ENCODE results near the gene ANKRD2.
A peak's percentile ranks its signal among the peaks of the same experiment; 100 is the strongest.

Gene ANKRD2

DNA sequence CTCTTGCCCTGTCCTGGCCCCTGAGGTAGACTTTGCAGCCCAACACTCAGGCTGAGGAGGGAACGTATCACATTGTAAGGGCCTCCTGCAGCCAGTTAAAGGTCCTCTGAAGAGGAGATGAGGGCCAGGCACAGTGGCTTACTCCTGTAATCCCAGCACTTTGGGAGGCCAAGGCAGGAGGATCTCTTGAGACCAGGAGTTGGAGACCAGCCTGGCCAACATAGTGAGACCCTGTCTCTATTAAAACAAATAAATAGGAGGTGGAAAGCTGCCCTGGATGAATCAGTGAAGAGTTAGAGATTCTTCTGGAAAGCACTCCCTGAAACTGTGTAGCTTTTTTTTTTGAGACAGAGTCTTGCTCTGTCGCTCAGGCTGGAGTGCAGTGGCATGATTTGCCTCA lies 14.6 kb downstream of the ANKRD2 start:
- ChIA-PET POLR2A (no interaction called here), CTCF (interaction anchor here (1.7 kb wide), 1 partner anchor 14 kb away, joined by 5 read pairs; the partner anchor contains the start of gene ANKRD2)
- Histone ChIP-seq H3K4me3 (ENCODE audit: low read depth, low read length) (no peak overlapping the region), H3K27ac (ENCODE audit: extremely low read depth, low read depth, low read length) (no peak overlapping the region), H3K4me1 (ENCODE audit: control insufficient read depth, insufficient read depth, low read length) (peaks cover 3% of the 10 kb centered on the region; the same call in 1 of the 2 replicates), H3K9me3 (ENCODE audit: control insufficient read depth, insufficient read depth, low read depth, low read length) (no peaks in the 10 kb centered on the region), H3K36me3 (ENCODE audit: control insufficient read depth in 2 of 2, insufficient read depth in 1 of 2, low read length in 2 of 2) (no peaks in the 10 kb centered on the region)
- TF ChIP-seq, protein P1, sequence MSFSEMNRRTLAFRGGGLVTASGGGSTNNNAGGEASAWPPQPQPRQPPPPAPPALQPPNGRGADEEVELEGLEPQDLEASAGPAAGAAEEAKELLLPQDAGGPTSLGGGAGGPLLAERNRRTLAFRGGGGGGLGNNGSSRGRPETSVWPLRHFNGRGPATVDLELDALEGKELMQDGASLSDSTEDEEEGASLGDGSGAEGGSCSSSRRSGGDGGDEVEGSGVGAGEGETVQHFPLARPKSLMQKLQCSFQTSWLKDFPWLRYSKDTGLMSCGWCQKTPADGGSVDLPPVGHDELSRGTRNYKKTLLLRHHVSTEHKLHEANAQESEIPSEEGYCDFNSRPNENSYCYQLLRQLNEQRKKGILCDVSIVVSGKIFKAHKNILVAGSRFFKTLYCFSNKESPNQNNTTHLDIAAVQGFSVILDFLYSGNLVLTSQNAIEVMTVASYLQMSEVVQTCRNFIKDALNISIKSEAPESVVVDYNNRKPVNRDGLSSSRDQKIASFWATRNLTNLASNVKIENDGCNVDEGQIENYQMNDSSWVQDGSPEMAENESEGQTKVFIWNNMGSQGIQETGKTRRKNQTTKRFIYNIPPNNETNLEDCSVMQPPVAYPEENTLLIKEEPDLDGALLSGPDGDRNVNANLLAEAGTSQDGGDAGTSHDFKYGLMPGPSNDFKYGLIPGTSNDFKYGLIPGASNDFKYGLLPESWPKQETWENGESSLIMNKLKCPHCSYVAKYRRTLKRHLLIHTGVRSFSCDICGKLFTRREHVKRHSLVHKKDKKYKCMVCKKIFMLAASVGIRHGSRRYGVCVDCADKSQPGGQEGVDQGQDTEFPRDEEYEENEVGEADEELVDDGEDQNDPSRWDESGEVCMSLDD (tag by site-specific recombination; IDR thresholded peaks at IDR 0.05), result no peak
- TF ChIP-seq ZNF658 (tag by site-specific recombination; IDR thresholded peaks at IDR 0.05), result no peak
- TF ChIP-seq ZNF621 (tag by site-specific recombination; IDR thresholded peaks at IDR 0.05), result no peak

DNA sequence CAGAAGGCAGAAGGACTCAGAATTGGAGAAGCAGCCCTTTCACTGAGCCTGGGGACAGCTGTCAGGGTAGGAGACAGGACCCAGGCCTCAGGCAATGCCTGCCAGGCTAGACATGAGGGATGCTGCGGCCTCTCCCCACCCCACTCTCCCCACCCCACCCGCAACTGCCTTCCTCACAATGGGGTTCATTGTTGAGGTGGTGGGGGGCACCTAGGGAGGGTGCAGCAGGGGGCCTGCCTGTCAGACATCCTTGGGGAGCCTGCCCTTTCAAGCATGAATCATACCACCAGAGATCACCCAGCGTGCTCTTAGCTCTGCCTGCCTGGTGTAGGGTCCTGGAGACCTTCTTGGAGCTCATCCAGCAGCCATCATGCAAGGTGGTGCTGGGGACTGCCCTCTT lies 16.9 kb downstream of the ANKRD2 start, which contains the start of gene C10orf62:
Gene C10orf62 (plus strand): TSS at position 243 of the 400 bp plus-strand sequence. CDS start 177 bp downstream, outside the sequence.
- H3K4me1 ChIP-seq (ENCODE audit: control insufficient read depth, insufficient read depth, low read length), result no peaks in the 10 kb centered on the region
- H3K4me3 ChIP-seq (ENCODE audit: low read depth, low read length), result no peak within 1 kb of the TSS
- H3K9me3 ChIP-seq (ENCODE audit: control insufficient read depth, insufficient read depth, low read depth, low read length), result no peaks in the 10 kb centered on the region
- POLR2A ChIA-PET, result no interaction called here
- no peak within 1 kb of the TSS for H3K27ac ChIP-seq (ENCODE audit: extremely low read depth, low read depth, low read length)
- peak; percentile 67 for TF ChIP-seq GLIS1 (tag by site-specific recombination; IDR thresholded peaks at IDR 0.05)
- TF ChIP-seq ZNF211 (tag by site-specific recombination; IDR thresholded peaks at IDR 0.05; ENCODE audit: low read depth), result no peak
- TF ChIP-seq ZNF155 (tag by site-specific recombination; IDR thresholded peaks at IDR 0.05), result no peak
- no peak for TF ChIP-seq ZFP3 (tag by site-specific recombination; IDR thresholded peaks at IDR 0.05; ENCODE audit: low read depth)
- peak; percentile 86 for TF ChIP-seq ZIC2 (tag by site-specific recombination; IDR thresholded peaks at IDR 0.05)
- no peak for TF ChIP-seq ZNF473 (tag by site-specific recombination; IDR thresholded peaks at IDR 0.05)
- TF ChIP-seq MEIS1 (CRISPR knock-in tag; IDR thresholded peaks at IDR 0.05; ENCODE audit: borderline replicate concordance), result no peak
- TF ChIP-seq, protein P2, sequence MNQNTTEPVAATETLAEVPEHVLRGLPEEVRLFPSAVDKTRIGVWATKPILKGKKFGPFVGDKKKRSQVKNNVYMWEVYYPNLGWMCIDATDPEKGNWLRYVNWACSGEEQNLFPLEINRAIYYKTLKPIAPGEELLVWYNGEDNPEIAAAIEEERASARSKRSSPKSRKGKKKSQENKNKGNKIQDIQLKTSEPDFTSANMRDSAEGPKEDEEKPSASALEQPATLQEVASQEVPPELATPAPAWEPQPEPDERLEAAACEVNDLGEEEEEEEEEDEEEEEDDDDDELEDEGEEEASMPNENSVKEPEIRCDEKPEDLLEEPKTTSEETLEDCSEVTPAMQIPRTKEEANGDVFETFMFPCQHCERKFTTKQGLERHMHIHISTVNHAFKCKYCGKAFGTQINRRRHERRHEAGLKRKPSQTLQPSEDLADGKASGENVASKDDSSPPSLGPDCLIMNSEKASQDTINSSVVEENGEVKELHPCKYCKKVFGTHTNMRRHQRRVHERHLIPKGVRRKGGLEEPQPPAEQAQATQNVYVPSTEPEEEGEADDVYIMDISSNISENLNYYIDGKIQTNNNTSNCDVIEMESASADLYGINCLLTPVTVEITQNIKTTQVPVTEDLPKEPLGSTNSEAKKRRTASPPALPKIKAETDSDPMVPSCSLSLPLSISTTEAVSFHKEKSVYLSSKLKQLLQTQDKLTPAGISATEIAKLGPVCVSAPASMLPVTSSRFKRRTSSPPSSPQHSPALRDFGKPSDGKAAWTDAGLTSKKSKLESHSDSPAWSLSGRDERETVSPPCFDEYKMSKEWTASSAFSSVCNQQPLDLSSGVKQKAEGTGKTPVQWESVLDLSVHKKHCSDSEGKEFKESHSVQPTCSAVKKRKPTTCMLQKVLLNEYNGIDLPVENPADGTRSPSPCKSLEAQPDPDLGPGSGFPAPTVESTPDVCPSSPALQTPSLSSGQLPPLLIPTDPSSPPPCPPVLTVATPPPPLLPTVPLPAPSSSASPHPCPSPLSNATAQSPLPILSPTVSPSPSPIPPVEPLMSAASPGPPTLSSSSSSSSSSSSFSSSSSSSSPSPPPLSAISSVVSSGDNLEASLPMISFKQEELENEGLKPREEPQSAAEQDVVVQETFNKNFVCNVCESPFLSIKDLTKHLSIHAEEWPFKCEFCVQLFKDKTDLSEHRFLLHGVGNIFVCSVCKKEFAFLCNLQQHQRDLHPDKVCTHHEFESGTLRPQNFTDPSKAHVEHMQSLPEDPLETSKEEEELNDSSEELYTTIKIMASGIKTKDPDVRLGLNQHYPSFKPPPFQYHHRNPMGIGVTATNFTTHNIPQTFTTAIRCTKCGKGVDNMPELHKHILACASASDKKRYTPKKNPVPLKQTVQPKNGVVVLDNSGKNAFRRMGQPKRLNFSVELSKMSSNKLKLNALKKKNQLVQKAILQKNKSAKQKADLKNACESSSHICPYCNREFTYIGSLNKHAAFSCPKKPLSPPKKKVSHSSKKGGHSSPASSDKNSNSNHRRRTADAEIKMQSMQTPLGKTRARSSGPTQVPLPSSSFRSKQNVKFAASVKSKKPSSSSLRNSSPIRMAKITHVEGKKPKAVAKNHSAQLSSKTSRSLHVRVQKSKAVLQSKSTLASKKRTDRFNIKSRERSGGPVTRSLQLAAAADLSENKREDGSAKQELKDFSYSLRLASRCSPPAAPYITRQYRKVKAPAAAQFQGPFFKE (tag by site-specific recombination; IDR thresholded peaks at IDR 0.05; ENCODE audit: borderline replicate concordance), result no peak
- H3K36me3 ChIP-seq (ENCODE audit: control insufficient read depth in 2 of 2, insufficient read depth in 1 of 2, low read length in 2 of 2), result no peaks in the 10 kb centered on the region
- CTCF ChIA-PET, result interaction anchor here (2.2 to 2.9 kb wide), 2 partner anchors 23 to 36 kb away, joined by 6 to 7 read pairs; no protein-coding TSS in a partner anchor

DNA sequence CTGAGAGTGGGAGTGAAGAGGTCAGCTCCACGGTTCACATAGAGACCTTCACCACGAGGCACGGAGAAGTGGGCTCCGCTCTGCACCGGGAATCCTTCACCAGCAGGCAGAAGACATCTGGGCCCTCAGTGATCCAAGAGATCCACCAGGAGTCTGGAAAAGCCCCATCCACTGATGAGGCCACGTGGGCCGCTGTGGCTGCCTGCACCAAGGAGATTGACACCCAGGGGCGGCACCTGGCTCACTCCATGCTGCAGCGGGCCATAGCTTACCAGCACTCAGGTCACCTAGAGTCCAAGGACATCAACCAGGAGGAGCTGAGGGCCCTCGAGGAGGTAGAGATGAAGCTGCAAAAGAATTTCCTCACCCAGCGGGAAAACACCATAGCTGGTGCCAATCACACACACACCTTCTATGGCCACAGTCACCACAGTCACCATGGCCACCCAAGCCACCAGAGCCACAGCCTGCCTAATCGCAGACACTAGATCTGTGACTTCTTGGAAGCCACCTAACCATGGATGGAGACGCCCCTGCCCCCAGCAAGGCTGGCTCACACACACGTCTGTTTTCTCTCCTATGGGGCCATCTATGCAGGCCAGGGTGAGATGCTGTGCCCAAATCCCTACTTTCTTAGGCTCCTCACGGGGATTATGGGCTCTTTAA lies 17.6 kb downstream of the ANKRD2 start:
- Histone ChIP-seq H3K4me1 (ENCODE audit: control insufficient read depth, insufficient read depth, low read length) (no peaks in the 10 kb centered on the region), H3K27ac (ENCODE audit: extremely low read depth, low read depth, low read length) (no peak overlapping the region), H3K9me3 (ENCODE audit: control insufficient read depth, insufficient read depth, low read depth, low read length) (no peaks in the 10 kb centered on the region), H3K36me3 (ENCODE audit: control insufficient read depth in 2 of 2, insufficient read depth in 1 of 2, low read length in 2 of 2) (no peaks in the 10 kb centered on the region), H3K4me3 (ENCODE audit: low read depth, low read length) (no peak overlapping the region)
- CTCF ChIA-PET, result interaction anchor here (2.1 to 2.9 kb wide), 3 partner anchors 18 to 36 kb away, joined by 6 to 11 read pairs (median 7); partner anchors contain the start of gene ANKRD2
- POLR2A ChIA-PET, result no interaction called here
- no peak for TF ChIP-seq SP3 (tag by site-specific recombination; IDR thresholded peaks at IDR 0.05)
- TF ChIP-seq, protein P1 (tag by site-specific recombination; IDR thresholded peaks at IDR 0.05), result no peak
- TF ChIP-seq, protein P3, sequence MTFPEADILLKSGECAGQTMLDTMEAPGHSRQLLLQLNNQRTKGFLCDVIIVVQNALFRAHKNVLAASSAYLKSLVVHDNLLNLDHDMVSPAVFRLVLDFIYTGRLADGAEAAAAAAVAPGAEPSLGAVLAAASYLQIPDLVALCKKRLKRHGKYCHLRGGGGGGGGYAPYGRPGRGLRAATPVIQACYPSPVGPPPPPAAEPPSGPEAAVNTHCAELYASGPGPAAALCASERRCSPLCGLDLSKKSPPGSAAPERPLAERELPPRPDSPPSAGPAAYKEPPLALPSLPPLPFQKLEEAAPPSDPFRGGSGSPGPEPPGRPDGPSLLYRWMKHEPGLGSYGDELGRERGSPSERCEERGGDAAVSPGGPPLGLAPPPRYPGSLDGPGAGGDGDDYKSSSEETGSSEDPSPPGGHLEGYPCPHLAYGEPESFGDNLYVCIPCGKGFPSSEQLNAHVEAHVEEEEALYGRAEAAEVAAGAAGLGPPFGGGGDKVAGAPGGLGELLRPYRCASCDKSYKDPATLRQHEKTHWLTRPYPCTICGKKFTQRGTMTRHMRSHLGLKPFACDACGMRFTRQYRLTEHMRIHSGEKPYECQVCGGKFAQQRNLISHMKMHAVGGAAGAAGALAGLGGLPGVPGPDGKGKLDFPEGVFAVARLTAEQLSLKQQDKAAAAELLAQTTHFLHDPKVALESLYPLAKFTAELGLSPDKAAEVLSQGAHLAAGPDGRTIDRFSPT (tag by site-specific recombination; IDR thresholded peaks at IDR 0.05), result no peak
- TF ChIP-seq ZNF561 (tag by site-specific recombination; IDR thresholded peaks at IDR 0.05; ENCODE audit: borderline replicate concordance), result no peak
- no peak for TF ChIP-seq IKZF3 (tag by site-specific recombination; IDR thresholded peaks at IDR 0.05)
- no peak for TF ChIP-seq ZNF175 (tag by site-specific recombination; IDR thresholded peaks at IDR 0.05)
- TF ChIP-seq ZNF785 (tag by site-specific recombination; IDR thresholded peaks at IDR 0.05), result no peak
